Liver (tissue), 3 donors: ENCODE data around the gene SYT14.

Experiments
- CTCF ChIP-seq: fragments of 150-350 bp; IDR thresholded peaks from 2 replicates; pipeline ENCODE4 v1.5.1; 2017; ENCODE audit warnings: improper control_type of control experiment, low read depth, low read length; ENCODE audit not compliant: missing input control
- FOXA1 ChIP-seq: IDR thresholded peaks from 2 replicates; pipeline ENCODE4 v1.6.1; 2016; ENCODE audit warnings: antibody characterized with exemption
- GABPA ChIP-seq, 2 donors: IDR thresholded peaks in 1 of 2; conservative IDR thresholded peaks in 1 of 2; 2 replicates each; pipeline ENCODE4 v1.6.1; 2016; ENCODE audit warnings: antibody characterized with exemption in 2 of 2, mild to moderate bottlenecking in 1 of 2, moderate library complexity in 1 of 2
- HNF4A ChIP-seq, 2 donors: conservative IDR thresholded peaks; 2 replicates each; pipeline ENCODE4 v1.6.1; 2016; ENCODE audit warnings: antibody characterized with exemption in 2 of 2, mild to moderate bottlenecking in 2 of 2
- HNF4G ChIP-seq: IDR thresholded peaks from 2 replicates; pipeline ENCODE4 v1.6.1; 2016; ENCODE audit warnings: antibody characterized with exemption
- JUND ChIP-seq, 2 donors: IDR thresholded peaks; 2 replicates each; pipeline ENCODE4 v1.6.1; 2016; ENCODE audit warnings: antibody characterized with exemption in 2 of 2
- RAD21 ChIP-seq, 2 donors: IDR thresholded peaks; 2 replicates each; pipeline ENCODE4 v1.6.1; 2016; ENCODE audit warnings: antibody characterized with exemption in 2 of 2, mild to moderate bottlenecking in 2 of 2
- REST ChIP-seq: IDR thresholded peaks from 2 replicates; pipeline ENCODE4 v1.6.1; 2016; ENCODE audit warnings: antibody characterized with exemption, mild to moderate bottlenecking
- SP1 ChIP-seq: IDR thresholded peaks from 2 replicates; pipeline ENCODE4 v1.6.1; 2018; ENCODE audit warnings: antibody characterized with exemption, mild to moderate bottlenecking
- TAF1 ChIP-seq: conservative IDR thresholded peaks from 2 replicates; pipeline ENCODE4 v1.6.1; 2016; ENCODE audit warnings: antibody characterized with exemption, mild to moderate bottlenecking
- YY1 ChIP-seq: IDR thresholded peaks from 2 replicates; pipeline ENCODE4 v1.6.1; 2016; ENCODE audit warnings: antibody characterized with exemption, mild to moderate bottlenecking
- ZBTB33 ChIP-seq: IDR thresholded peaks from 2 replicates; pipeline ENCODE4 v1.6.1; 2016; ENCODE audit warnings: antibody characterized with exemption
- TF ChIP-seq, protein P1 (sequence below): IDR thresholded peaks from 2 replicates; pipeline ENCODE4 v1.6.1; 2016; ENCODE audit warnings: antibody characterized with exemption
- TF ChIP-seq, protein P2 (sequence below): IDR thresholded peaks from 2 replicates; pipeline ENCODE4 v1.6.1; 2016; ENCODE audit warnings: antibody characterized with exemption
- donor health status: healthy.
- donor health status: healthy.

GRCh38 chr1:210207597-210208450 is 269.8 kb downstream of the SYT14 start:
- TF ChIP-seq SP1 = no peak
- TF ChIP-seq ZBTB33 = no peak
- no peak for TF ChIP-seq YY1
- no peak for TF ChIP-seq CTCF
- no peak for TF ChIP-seq HNF4A (conservative IDR thresholded peaks at IDR 0.05)
- TF ChIP-seq TAF1 = no peak
- TF ChIP-seq RAD21 (IDR thresholded peaks at IDR 0.05) = no peak
- TF ChIP-seq, protein P1, sequence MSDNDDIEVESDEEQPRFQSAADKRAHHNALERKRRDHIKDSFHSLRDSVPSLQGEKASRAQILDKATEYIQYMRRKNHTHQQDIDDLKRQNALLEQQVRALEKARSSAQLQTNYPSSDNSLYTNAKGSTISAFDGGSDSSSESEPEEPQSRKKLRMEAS = no peak
- TF ChIP-seq REST = no peak
- TF ChIP-seq GABPA (IDR thresholded peaks at IDR 0.05 in 1 of 2, conservative IDR thresholded peaks at IDR 0.05 in 1 of 2) = no peak
- TF ChIP-seq JUND (IDR thresholded peaks at IDR 0.05) = no peak
- TF ChIP-seq HNF4G = no peak
- TF ChIP-seq, protein P2, sequence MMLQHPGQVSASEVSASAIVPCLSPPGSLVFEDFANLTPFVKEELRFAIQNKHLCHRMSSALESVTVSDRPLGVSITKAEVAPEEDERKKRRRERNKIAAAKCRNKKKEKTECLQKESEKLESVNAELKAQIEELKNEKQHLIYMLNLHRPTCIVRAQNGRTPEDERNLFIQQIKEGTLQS = no peak
- TF ChIP-seq FOXA1 = no peak
